ENCODE data around the gene AEBP2. TPM values are rescaled to one million over a fixed set of nuclear protein-coding genes. Genes with fewer than 3 reads are reported as not detected.
"Not testable (repeated sequence)": the region's sequence is repeated elsewhere in the genome, so short reads cannot be mapped to it uniquely, and the experiment has no call there.

The AEBP2 gene
- total and polyA plus RNA-seq, 8 donors, result 9.0 to 18.6 (median 13.2) TPM

- Histone ChIP-seq H3K27me3 (no peaks in the 10 kb centered on the region), H3K36me3 (no peaks in the 10 kb centered on the region), H3K9me3 (no peaks in the 10 kb centered on the region), H3K4me1 (no peaks in the 10 kb centered on the region), H3K27ac (no peak overlapping the region), H3K4me3 (no peak overlapping the region)
- ATAC-seq, result no peak
- WGBS, 2 donors, result 75 to 78% methylated on average over 6 of the region's 6 CpGs
- DNase-seq, result no peak
- intact Hi-C loops (cut with DNase I), result no loop called here
- TF ChIP-seq CTCF (IDR thresholded peaks at IDR 0.05), result no peak
- FAIRE-seq, result no peak
Measured at GRCh38 chr12:19398376-19399363, 40.6 kb upstream of the AEBP2 start.

GRCh38 chr12:19400649-19401285 is 38.5 kb upstream of the AEBP2 start:
- intact Hi-C loops (cut with DNase I); H3K4me3 ChIP-seq; H3K27ac ChIP-seq; H3K27me3 ChIP-seq; H3K9me3 ChIP-seq; ATAC-seq; FAIRE-seq; H3K36me3 ChIP-seq; H3K4me1 ChIP-seq; DNase-seq: not testable (repeated sequence)
- 90 to 96% methylated on average over 9 of the region's 9 CpGs for WGBS, 2 donors

GRCh38 chr12:19402211-19402610 is 37.1 kb upstream of the AEBP2 start:
- no peak for TF ChIP-seq CTCF (IDR thresholded peaks at IDR 0.05)
- ATAC-seq (no peak), DNase-seq (no peak), FAIRE-seq (no peak)
- Histone ChIP-seq H3K36me3 (no peaks in the 10 kb centered on the region), H3K27ac (no peak overlapping the region), H3K4me3 (no peak overlapping the region), H3K9me3 (no peaks in the 10 kb centered on the region), H3K27me3 (no peaks in the 10 kb centered on the region), H3K4me1 (no peaks in the 10 kb centered on the region)
- 76 to 86% methylated on average over 6 of the region's 6 CpGs for WGBS, 2 donors
- intact Hi-C loops (cut with DNase I), result no loop called here

GRCh38 chr12:19402743-19403431 is 36.4 kb upstream of the AEBP2 start:
- intact Hi-C loops (cut with DNase I), result no loop called here
- ATAC-seq (peak; percentile 31 to 75 (median 50)), FAIRE-seq (no peak), DNase-seq (peak in 4 of 6 donors; percentile 17 to 62 (median 35))
- Histone ChIP-seq H3K27me3 (no peaks in the 10 kb centered on the region), H3K4me1 (no peaks in the 10 kb centered on the region), H3K27ac (no peak overlapping the region), H3K36me3 (no peaks in the 10 kb centered on the region), H3K4me3 (no peak overlapping the region), H3K9me3 (no peaks in the 10 kb centered on the region)
- TF ChIP-seq CTCF (IDR thresholded peaks at IDR 0.05), result no peak
- 54 to 61% methylated on average over 4 of the region's 4 CpGs for WGBS, 2 donors

- no peak for TF ChIP-seq CTCF (IDR thresholded peaks at IDR 0.05)
- no peaks in the 10 kb centered on the region for H3K4me1 ChIP-seq
- DNase-seq, result no peak
- H3K9me3 ChIP-seq, result no peaks in the 10 kb centered on the region
- no peaks in the 10 kb centered on the region for H3K27me3 ChIP-seq
- no peak overlapping the region for H3K27ac ChIP-seq
- no peak for FAIRE-seq
- no peak for ATAC-seq
- H3K4me3 ChIP-seq, result no peak overlapping the region
- intact Hi-C loops (cut with DNase I), result no loop called here
- no peaks in the 10 kb centered on the region for H3K36me3 ChIP-seq
- 91 to 94% methylated on average over 16 of the region's 16 CpGs for WGBS, 2 donors
Measured at GRCh38 chr12:19404242-19404880, 34.9 kb upstream of the AEBP2 start.

Measured in pancreas (tissue), 10 donors.